Measurements from ENCODE around the gene COPS6.

COPS6 gene

GRCh38 chr7:100080907-100081534, 7.7 kb upstream of the COPS6 start:
- DNase-seq = no peak

- DNase-seq = peak; percentile 98
Measured at GRCh38 chr7:100081535-100082102, 7.2 kb upstream of the COPS6 start, which contains the start of gene ZNF3. ZNF3 (minus strand) TSS chr7:100081723; CDS start chr7:100077357, 4,366 bp downstream.

- DNase-seq = no peak
Measured at GRCh38 chr7:100082978-100083377, 5.8 kb upstream of the COPS6 start.

DNA sequence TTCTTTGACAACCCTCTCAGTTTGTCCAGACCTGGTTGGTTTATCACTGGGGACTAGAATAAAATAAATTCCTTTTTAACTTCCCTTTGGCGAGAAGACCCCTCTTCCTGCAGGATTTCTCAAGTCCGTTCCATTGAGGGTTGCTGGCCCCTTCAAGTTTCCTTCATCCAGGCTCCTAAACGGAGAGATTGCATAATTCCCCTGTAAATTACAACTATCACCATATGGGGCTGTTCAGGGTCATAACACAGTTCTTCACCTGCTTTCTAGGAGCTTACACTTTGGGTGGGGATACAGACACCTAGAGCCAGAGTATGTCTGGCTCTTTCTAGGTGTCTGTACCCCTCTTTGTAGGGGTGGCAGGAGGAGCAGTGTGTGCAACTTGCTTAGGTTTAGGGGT, 3.3 kb upstream of the COPS6 start:
- no peak for DNase-seq

GRCh38 chr7:100087055-100087750, 1.6 kb upstream of the COPS6 start:
- DNase-seq = peak; percentile 100

DNA sequence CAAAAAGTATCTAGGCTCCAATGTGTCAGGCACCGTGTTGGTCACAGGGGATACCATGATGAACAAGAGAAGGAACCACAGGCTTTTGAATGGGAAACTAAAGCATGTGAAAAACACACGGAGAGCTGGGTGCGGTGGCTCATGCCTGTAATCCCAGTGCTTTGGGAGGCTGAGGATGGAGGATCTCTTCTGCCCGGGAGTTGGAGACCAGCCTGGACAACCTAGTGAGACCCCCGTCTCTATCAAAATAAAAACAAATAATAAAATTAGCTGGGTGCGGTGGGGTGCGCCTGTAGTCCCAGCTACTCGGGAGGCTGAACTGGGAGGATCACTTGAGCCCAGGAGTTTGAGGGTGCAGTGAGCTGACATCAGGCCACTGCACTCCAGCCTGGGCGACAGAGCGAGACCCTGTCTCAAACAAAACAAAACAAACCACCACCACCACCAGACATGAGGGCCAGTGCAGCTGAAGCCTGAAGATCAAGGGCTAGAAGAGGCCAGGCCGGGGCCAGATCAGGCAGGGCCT, 611 bp upstream of the COPS6 start:
- DNase-seq = no peak

- peak; percentile 62 for DNase-seq
Measured at GRCh38 chr7:100089458-100090196, 858 bp downstream of the COPS6 start.

GRCh38 chr7:100090527-100091410, 2.0 kb downstream of the COPS6 start:
- DNase-seq = peak; percentile 28

GRCh38 chr7:100091411-100092181, 2.8 kb downstream of the COPS6 start:
- DNase-seq = no peak

DNA sequence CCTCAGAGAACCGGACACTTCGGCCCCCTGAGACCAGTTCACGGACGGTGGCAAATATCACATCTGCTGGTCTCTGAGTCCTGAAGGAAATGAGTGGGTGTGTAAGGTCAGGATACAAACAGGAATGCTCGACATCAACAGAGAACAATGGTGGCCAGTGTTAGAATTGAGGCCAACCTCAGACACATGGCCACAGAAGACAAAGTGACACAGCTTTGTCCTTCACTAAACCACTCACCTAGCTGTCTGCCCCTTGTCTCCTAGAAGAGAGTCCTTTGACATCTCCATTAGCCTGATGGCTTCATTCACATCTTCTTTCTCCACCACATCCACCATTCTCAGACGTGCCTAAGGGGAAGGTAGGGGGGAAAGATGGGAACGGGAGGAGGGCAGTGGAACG, 4.3 kb downstream of the COPS6 start:
- DNase-seq = no peak

DNA sequence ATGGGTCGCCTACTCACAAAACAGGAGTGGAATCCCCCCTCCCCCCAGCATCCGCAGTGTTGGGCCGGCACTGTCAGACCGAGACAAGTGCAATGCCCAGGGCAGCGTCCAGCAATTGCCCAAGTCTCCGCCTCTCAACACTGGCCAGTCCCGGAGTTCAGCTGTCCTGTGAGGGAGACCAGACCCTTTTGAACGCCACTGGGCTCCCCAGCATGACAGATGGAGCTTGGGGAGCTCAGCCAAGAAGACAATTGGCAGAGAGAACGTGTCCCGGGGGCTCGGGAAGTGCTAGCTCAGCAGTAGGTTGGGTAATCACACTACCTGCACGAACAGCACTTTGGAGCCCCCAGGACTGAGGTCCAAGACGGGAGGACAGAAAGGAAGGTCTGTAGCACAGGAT, 4.7 kb downstream of the COPS6 start:
- no peak for DNase-seq

DNA sequence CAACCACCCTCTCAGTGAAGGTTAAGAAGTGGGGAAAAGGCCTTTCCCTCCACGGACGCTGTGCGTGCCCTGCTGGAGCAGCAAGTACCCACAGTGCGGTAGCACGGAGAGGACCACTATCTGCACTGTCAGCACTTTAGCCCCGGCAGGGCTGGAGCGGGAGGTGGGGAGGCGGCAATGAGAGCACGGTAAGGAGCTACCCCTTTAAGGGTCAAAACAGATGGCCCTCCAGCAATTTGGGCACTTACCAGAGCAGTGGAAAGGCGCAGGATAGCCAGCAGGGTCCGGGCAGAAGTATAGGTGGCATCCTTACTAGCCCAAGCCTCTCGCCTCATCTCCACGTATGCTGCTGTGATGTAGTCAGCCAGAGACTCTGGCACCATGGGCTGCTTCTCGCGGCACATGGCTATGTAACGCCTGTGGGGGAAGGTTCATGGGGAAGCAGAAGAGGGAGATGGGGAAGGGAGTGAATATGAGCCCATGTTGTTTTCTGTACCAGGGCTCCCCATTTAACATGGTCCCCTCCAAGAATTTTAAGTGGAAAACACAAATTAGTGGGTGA, 5.2 kb downstream of the COPS6 start:
- DNase-seq = no peak

GRCh38 chr7:100095289-100095688, 6.5 kb downstream of the COPS6 start:
- DNase-seq = no peak

DNA sequence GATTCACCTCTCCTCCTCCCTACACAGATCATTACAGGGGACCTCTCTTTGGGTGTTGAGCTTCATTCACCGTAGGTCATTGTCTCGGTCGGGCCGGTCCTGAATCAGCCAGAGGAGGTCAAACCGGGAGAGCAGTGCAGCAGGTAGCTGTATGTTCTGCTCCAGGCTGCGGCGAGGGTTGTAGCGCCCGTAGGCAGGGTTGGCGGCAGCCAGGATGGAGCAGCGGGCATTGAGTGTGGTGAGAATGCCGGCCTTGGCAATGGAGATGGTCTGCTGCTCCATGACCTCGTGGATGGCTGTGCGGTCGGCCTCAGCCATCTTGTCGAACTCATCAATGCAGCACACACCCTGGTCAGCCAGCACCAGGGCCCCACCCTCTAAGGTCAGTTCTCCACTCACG, 6.9 kb downstream of the COPS6 start:
- no peak for DNase-seq

DNA sequence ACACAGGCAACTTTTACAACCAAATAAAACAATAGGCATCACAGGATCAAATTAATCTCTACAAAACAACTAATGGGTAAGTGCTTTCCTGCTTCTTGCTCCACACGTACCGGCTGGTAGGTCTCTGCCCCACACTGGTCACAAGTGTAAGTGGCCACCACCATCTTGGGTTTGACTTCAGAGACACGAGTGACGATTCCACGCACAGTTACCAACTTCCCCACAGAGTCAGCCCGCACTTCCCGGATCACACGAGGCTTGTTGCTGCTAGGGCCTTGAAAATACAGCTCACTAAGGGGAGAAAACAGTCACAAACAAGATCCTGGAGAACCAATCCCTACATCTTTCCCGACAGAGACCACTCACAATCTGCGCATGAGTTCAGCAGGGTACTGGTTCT, 10.1 kb downstream of the COPS6 start:
- DNase-seq = no peak

GRCh38 chr7:100099452-100099851, 10.7 kb downstream of the COPS6 start:
- no peak for DNase-seq

DNA sequence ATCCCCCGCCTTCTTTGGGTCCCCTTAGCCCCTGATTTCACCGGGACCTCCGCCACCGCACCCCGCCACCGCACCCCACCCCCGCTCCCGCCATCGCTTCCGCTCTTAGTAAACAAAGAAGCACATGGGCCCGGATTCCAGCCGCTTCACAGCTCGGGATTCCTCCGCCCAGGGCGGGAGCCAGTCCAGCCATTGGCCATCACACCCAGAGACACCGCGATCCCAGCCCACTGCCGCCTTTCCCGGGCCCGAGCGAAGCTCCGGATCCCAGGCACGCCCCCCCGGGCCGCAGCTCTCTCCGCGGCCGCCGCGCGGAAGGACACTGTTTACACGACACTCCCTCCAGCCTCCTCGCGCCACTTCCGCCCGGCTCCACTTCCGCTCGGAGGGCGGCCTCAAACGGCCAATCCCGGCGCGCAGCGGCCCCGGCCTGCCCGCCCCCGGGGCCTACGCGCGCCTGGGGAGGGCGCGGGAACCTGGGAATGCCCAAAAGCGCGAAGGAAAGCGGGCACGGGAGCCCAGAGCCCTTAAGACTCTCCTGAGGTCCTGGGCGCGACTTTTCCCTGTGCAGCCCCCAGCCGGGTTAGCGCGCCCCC, 11.7 kb downstream of the COPS6 start:
- peak; percentile 98 for DNase-seq

GRCh38 chr7:100101016-100101862, 12.5 kb downstream of the COPS6 start, which contains the start of the genes AP4M1 and MCM7:
AP4M1 (plus strand) TSS chr7:100101643; CDS start chr7:100101715, 72 bp downstream.
MCM7 (minus strand) TSS chr7:100101397; CDS start chr7:100101294, 103 bp downstream.
- DNase-seq = peak; percentile 100
